GM12892 (cell line): ENCODE results near the gene HRH1.

Experiments used
- POLR2A ChIP-seq: IDR thresholded peaks from 2 replicates; pipeline ENCODE4 v1.6.1; 2011; ENCODE audit warnings: low read depth, low read length, control low read depth
- POLR2AphosphoS5 ChIP-seq: IDR thresholded peaks from 2 replicates; pipeline ENCODE4 v1.6.1; 2011; ENCODE audit warnings: low read depth, low read length, control low read depth
- TAF1 ChIP-seq: IDR thresholded peaks from 2 replicates; pipeline ENCODE4 v1.6.1; 2011; ENCODE audit warnings: low read depth, mild to moderate bottlenecking, control low read depth, low read length, borderline replicate concordance

- TF ChIP-seq POLR2AphosphoS5 = no peak
- no peak for TF ChIP-seq POLR2A
- no peak for TF ChIP-seq TAF1
These were observed 16.7 kb upstream of the HRH1 start for GRCh38 chr3:11137627-11137959.
